Measurements from ENCODE around the gene IGSF21. TPM values are rescaled to one million over a fixed set of nuclear protein-coding genes. Genes with fewer than 3 reads are reported as not detected.

Gene IGSF21
- total RNA-seq, 1 experiment from 2014 or later = not detected

DNA sequence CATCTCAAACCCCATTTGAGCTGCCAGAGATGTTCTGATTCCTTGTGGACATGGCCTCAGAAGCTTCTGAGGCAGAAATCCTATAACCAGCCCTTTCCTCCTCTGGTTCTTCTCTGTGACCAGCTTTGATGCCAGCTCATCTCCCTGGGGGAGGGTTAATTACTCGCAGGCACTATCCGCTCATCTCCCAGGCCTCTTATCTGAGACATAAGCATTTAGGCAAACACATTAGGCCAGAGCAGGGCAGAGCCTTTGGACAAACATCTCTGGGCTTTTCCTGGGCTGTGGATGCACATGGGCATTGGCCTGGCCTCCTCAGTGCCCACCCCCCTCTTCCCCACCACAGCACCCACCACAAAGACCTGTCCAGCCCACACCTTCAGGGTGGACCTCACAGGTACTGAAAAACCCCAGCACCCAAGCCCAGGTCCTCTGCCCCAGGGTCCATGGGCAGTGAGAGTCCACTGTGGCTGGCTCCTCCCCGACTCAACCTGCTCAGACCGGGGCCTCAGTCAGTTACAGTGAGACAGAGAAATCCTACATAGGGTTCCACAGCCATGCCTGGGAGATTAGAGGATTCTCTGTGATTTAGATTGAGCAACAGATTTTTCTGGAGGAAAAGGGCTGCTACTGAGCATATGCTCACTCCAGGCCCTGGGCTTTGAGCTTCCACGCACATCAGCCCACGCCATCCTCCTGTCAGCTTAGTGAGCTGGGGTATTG lies 26.9 kb downstream of the IGSF21 start:
- in situ Hi-C loops (cut with HindIII; ENCODE audit: low pct_unique_long_range_greater_than_20kb, low sequenced_read_pairs) = no loop called here
- DNase-seq (ENCODE audit: low read depth, low spot score) = no peak

DNA sequence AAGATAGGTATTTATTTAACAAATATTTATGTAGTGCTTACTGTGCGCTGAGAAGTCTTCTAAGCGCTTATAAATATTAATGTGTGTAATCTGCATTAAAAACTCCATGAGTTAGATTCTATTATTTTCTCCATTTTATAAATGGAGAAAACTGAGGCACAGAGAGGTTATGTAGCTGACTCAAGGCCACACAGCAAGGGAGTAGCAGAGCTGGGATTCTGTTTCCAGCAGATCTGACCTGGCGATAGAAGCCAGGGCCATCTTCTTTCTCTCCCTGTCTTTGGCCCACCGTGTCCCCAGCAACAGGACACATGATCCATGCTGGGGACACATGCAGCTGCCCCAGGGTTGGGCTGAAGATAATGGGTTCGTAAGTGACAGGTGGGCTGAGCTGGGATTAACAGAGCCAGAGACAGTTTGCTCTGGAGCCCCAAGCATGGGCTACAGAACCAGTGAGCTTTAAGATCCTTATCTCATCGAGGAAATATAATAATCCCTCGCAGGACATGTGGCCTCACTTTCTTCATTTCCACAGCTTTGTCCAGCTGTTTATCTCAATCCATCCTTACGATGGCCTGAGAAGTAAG lies 30.3 kb downstream of the IGSF21 start:
- DNase-seq (ENCODE audit: low read depth, low spot score) = no peak
- in situ Hi-C loops (cut with HindIII; ENCODE audit: low pct_unique_long_range_greater_than_20kb, low sequenced_read_pairs) = no loop called here

DNA sequence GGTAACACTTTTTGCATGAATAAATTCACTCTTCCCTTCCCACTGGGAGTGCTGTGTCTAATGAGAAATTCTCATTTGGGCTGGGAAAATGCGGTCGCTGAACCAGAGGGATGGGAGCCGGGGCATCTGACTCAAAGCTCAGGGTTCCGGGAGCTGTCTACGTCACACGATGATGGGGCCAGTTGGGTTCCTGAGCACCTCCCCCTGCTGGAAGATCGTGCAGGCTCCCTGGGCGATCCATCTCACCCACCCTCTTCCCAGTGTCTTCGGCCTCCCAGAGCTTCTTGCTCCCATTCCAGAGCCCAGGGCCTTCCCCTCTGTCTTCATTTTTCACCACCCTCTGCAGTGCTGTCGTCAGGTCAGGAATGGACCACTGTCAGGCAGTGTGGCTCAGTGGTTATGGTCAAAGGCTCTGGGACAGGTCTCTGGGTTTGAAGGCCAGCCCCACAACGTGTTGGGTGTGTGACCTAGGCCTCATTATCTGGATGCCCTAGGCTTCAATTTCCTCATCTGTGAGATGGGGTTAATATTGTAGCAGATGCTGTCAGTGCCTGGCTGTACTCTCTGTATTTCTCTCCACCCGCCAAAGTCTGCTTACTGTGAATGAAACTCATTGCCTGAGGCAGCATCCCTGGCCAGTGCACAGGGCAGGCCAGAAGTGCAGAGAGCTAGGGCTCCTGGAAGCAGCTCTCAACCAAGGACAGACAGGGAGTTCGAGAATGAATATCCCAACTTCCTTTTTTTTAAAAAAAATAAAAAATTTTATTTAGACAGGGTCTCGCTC lies 31.8 kb downstream of the IGSF21 start:
- peak; percentile 24 for DNase-seq (ENCODE audit: low read depth, low spot score)
- in situ Hi-C loops (cut with HindIII; ENCODE audit: low pct_unique_long_range_greater_than_20kb, low sequenced_read_pairs) = no loop called here

DNA sequence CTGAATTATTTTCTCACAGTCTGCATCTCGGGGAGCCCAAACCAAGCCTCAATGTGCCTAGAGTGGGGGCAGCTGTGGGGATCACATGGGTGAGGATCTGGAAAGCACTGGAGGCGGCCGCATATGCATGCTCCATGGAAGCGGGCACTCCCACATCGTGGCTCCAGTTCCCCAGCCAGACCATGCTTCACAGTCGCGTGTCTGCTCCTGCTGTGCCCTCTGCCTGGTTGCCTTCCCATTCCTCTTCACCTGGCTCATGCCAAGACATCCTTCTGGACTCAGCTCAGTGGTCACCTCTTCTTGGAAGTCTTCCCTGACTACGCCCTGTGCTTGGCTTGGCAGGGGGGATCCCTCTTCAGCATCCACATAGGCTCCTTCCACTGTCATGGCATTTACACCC lies 32.8 kb downstream of the IGSF21 start:
- in situ Hi-C loops (cut with HindIII; ENCODE audit: low pct_unique_long_range_greater_than_20kb, low sequenced_read_pairs) = no loop called here
- no peak for DNase-seq (ENCODE audit: low read depth, low spot score)

DNA sequence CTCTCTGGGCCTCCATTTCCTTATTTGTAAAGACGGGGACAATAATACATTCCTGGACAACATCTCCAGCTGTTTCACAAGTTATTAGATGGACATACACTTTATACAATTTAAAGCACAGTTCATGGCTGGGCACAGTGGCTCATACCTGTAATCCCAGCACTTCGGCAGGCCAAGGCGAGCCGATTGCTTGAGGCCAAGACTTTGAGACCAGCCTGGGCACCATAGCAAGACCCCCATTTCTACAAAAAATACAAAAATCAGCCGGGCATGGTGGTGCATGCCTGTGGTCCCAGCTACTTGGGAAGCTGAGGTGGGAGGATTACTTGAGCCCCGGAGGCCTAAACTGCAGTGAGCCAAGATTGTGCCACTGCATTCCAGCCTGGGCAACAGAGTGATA lies 34.1 kb downstream of the IGSF21 start:
- in situ Hi-C loops (cut with HindIII; ENCODE audit: low pct_unique_long_range_greater_than_20kb, low sequenced_read_pairs) = no loop called here
- DNase-seq (ENCODE audit: low read depth, low spot score) = no peak

DNA sequence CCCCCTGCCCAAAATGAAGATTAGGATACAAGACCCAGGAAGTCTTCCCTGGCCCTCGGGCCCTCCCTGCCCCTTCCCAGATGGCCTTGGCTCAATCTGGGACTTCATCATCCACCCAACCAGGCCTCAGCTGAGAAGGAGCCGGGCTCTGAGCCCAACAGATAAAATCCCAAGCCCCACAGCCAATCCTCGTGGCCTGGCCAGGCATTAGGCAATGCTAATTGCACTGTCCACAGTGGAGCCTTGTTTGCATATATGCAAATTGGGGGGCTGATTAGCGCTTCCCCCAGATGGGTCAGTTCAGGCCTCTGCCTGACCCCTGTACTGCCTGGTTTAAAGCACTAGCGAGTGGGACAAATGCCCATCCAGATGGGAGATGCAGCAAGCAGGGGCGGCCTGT lies 34.9 kb downstream of the IGSF21 start:
- in situ Hi-C loops (cut with HindIII; ENCODE audit: low pct_unique_long_range_greater_than_20kb, low sequenced_read_pairs) = no loop called here
- no peak for DNase-seq (ENCODE audit: low read depth, low spot score)

DNA sequence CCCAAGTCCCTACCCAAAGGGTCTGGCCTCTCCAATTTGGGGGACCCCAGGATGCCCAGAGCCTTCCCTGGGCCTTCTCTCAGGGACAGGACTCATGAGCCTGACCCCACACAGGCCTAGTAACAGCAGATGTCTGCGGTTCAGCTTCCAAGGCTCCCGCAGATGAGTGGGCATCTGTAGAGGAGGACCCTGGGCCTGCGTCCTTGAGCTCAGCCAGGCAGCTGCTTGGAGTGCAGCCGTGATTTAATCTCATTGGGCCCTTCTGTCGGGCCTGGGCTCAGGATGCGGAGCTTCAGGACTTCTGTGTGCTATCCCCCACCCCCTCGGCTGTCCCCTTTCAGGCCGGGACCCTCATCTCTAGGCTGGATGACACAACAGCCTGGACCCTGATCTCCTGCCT lies 35.4 kb downstream of the IGSF21 start:
- in situ Hi-C loops (cut with HindIII; ENCODE audit: low pct_unique_long_range_greater_than_20kb, low sequenced_read_pairs) = no loop called here
- no peak for DNase-seq (ENCODE audit: low read depth, low spot score)

DNA sequence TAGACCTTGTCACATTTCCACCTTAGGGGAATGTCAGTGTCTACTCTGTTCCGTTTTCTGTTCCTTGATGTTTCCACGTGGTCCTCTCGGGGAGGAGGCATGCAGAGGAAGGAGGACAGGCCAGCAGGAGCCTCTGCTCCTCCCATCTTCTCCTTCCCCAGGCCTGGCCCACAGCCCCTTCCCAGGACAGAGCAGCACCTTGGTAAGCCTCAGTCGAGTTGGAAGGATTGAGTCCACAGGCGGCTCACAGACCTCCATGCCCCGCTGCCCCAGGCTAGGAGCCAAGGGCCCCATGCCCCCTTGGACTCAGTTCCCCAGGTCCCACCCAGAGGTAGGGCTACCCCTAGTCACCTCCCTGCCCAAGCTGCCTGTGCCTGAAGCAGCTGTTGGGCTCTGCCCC lies 36.5 kb downstream of the IGSF21 start:
- in situ Hi-C loops (cut with HindIII; ENCODE audit: low pct_unique_long_range_greater_than_20kb, low sequenced_read_pairs) = no loop called here

DNA sequence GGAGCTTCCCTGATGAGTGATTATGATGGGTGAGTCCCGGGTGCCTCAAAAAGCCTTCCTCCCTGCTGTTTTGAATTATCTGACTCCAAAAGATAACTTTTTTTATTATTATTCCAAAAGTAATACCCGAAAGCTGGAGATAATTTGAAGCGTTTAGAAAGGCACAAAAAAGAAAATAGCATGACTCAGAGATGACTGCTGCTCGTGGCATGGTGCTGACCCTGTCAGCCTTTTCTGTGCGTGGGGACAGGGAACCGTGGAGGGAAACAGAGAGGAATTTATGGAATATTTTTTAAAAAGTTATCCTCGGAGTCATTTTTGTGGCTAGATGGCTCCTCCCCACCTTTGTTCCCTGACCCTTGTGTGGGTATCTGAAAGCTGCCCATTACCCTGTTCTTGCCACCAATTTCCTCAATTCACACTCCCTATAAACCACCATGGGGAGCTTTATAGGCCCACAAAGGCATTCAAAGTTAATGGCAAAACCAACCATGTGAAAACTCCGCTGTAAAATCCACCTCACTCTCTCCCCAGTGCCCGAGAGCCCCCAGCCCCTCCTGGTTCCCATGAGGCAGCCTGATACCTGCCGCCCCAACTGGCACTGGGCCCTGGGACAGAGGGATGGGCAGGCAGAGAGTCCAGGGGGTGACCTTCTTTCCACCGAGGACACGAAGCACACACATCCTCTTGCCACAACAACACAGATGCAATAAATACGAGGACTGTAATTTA lies 37.5 kb downstream of the IGSF21 start:
- in situ Hi-C loops (cut with HindIII; ENCODE audit: low pct_unique_long_range_greater_than_20kb, low sequenced_read_pairs) = no loop called here
- no peak for DNase-seq (ENCODE audit: low read depth, low spot score)

More for the DNA sequence above, 36.5 kb downstream of the IGSF21 start:
- DNase-seq (ENCODE audit: low read depth, low spot score) = no peak

DNA sequence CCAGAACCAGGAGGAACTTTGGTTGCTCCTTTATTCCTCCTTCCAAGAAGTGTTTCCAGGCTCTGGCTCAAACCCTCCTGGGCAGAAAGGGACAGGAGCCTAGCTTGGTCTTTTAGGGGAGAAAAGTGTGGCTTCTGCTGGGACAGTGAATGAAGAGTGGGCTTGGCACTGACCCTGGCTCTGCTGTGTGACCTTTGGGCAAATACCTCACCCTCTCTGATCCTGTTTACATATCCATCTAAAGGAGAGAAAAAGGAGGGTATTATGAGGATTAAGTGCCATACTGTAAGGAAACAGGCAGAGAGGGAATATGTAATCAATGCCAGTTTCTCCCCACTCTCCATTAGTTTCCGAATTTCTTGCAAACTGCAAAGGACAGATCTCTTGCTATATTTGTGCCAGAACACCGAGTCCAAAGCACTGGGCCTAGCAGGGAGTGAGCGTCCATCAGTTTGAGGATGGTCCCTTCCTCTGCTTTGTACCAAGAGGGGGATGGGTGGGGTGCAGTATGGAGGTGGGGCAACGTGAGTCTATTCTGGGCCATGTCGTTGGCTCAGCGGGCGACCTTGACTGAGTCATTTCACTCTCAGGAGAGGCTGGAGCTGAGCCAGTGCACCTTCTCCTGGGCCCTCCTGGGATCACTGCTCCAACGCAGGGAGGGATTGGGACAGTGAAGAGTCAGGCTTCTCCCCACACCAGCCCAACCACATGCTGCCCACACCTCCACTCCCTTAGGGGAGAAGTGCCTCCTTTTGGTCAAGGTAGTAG lies 38.4 kb downstream of the IGSF21 start:
- in situ Hi-C loops (cut with HindIII; ENCODE audit: low pct_unique_long_range_greater_than_20kb, low sequenced_read_pairs) = no loop called here
- DNase-seq (ENCODE audit: low read depth, low spot score) = no peak

DNA sequence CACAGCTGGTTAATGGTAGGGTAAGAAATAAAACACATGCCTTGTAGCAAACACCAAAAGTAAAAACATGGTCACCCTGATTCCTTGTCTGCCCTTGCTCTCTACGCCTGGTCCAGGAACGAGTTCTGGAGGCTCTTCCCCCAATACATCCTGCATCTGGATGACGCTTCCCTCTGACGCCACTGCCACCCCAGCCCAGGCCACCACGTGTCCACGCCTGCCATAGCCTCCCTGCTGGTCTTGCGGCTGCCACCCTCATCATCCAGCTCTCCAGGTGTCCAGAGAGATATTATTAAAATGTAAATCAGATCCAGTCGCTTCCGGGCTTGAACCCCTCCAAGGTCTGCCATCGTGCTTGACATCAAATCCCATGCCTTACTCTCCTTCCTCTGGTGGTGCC lies 39.3 kb downstream of the IGSF21 start:
- no peak for DNase-seq (ENCODE audit: low read depth, low spot score)
- in situ Hi-C loops (cut with HindIII; ENCODE audit: low pct_unique_long_range_greater_than_20kb, low sequenced_read_pairs) = no loop called here

DNA sequence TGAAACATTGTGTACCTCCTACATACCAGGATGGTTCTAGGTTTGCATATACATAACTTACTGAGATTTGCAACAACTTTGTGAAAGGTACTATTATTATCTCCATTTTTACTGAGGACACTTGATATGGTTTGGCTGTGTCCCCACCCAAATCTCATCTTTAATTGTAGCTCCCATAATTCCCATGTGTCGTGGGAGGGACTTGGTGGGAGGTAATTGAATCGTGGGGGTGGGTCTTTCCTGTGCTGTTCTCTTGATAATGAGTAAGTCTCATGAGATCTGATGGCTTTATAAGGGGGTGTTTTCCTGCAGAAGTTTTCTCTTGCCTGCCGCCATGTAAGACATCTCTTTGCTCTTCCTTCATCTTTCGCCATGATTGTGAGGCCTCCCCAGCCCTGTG lies 40.1 kb downstream of the IGSF21 start:
- no peak for DNase-seq (ENCODE audit: low read depth, low spot score)
- in situ Hi-C loops (cut with HindIII; ENCODE audit: low pct_unique_long_range_greater_than_20kb, low sequenced_read_pairs) = no loop called here

DNA sequence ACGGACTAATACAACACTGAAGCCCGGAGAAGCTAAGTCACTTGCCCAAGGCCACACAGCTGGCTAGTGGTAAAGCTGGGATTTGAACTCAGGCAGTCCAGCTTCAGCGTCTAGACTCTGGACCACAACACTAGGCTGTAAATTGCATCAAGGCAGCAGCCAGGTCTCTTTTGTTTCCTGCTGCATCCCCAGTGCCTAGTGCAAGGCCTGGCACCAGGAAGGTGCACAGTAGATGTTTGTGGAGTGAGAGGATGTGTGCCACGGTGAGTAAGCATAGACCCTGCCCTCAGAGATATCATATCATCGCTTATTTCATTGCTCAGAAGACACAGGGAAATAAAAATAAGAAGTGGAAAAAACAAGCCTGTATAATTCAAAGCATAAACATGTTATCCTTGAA lies 40.9 kb downstream of the IGSF21 start:
- in situ Hi-C loops (cut with HindIII; ENCODE audit: low pct_unique_long_range_greater_than_20kb, low sequenced_read_pairs) = no loop called here
- DNase-seq (ENCODE audit: low read depth, low spot score) = no peak

DNA sequence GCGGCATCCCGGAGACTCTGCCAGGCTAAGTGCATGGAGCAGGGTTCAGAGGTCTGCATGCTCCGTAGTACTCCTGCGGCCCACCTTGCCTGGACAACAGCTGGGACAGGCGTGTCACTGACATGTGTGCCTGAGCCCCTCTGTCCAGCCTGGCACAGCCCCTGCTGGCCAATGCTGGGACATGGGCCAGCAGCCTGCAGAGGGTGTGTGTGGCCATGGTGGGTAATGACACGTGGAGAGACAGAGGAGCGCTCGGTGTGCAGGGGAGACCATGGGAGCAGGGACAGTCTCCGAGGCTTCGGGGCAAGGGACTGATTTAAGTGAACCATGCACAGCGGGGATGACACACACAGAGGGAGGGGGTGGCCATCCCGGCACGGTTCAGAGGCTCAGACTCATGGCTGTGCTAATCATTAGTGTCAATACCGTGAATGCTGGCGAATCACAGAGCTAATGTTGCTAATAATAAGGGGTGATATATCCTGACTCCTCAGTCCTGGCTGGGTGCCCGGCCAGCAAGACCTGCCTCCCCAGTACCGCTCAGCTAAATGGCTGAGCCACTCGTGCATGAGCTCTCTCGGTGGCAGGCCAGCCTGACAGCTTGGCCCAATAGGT lies 41.5 kb downstream of the IGSF21 start:
- no peak for DNase-seq (ENCODE audit: low read depth, low spot score)
- in situ Hi-C loops (cut with HindIII; ENCODE audit: low pct_unique_long_range_greater_than_20kb, low sequenced_read_pairs) = no loop called here

DNA sequence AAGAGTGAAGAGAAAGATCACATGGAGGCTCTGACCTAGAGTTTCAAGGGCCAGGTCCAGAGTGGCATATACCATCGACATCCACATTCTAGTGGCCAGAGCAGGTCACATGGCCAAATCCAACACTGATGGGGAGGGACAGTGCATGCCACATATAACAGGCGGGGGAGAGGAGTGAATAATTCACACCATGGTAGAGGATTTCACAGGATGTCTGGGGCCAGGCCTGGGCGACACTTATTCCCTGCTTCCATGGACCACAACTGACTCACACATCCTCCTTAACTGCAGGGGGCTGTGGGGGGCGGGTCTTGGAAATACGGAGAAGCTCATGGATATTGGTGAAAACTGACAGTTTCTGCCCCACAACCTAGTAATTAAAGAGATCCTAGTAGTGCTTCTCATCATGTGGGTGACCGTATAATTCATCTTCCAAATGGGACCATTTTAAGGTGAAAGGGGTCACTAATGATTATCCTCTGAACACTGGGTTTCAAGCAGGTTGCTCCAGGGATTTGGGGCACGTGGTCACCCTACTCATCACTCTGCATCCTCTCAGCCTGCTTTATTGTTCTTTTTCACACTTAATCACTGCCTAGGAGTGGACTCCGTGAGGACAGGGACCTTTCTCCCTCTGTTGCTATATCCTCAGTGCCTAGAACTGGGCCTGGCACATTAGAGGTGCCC lies 44.0 kb downstream of the IGSF21 start:
- no peak for DNase-seq (ENCODE audit: low read depth, low spot score)

DNA sequence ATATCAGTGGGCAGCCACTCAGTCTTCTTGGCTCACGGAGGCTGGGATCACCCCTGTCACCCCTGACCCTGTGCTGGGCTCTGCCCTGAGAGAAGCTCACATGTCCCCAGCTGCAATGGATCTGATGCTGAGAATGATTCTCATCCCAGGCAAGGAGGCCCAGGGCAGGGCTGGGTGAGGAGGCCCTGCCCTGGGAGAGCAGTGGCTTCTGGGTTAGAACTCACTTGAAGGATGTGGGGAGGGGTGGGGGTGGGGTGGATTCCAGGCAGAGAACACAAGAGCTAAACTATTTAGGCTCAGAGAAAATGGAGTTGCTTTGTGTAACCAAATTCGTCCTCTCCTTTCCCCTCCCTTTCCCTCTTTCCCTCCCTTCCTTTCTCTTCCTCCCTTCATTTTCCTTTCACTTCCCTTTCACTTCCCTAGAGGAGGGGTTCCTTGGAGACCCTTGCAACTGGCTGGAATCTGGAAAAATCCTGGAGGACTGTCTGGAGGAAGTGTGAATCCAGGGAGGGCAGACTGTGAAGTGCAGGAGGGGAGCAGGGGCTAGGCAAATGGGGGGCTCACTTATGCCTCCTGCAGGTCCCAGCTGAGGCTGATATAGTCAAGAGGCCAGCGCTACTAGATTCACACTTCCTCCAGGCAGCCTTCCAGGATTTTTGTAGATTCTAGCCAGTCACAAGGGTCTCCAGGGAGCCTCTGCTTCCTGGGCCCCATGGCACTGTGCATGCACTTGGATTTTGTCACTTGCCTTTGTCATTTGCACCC lies 47.0 kb downstream of the IGSF21 start:
- no peak for DNase-seq (ENCODE audit: low read depth, low spot score)
- in situ Hi-C loops (cut with HindIII; ENCODE audit: low pct_unique_long_range_greater_than_20kb, low sequenced_read_pairs) = no loop called here

More for the DNA sequence above, 44.0 kb downstream of the IGSF21 start:
- in situ Hi-C loops (cut with HindIII; ENCODE audit: low pct_unique_long_range_greater_than_20kb, low sequenced_read_pairs) = no loop called here
